ENCODE data around the gene GMDS.

Gene GMDS

GRCh38 chr6:1584996-1585668, 660.3 kb downstream of the GMDS start:
- Histone ChIP-seq H3K9ac (ENCODE audit: low read length) (no peak overlapping the region), H3K79me2 (ENCODE audit: low read length) (no peaks in the 10 kb centered on the region), H4K20me1 (ENCODE audit: insufficient read depth, low read length) (no peaks in the 10 kb centered on the region), H3K27ac (ENCODE audit: low read length) (no peak overlapping the region), H3K4me2 (ENCODE audit: low read length) (no peak overlapping the region), H3K36me3 (replicated peaks; ENCODE audit: low read depth, low read length) (no peaks in the 10 kb centered on the region), H3K27me3 (ENCODE audit: low read depth, low read length) (no peaks in the 10 kb centered on the region), H2AFZ (ENCODE audit: low read depth, low read length) (no peak overlapping the region), H3K9me3 (ENCODE audit: insufficient read depth, low read length) (no peaks in the 10 kb centered on the region), H3K4me3 (ENCODE audit: low read length) (no peak overlapping the region), H3K4me1 (ENCODE audit: low read length) (no peaks in the 10 kb centered on the region)
- no peak for TF ChIP-seq CTCF (IDR thresholded peaks at IDR 0.05; ENCODE audit: low read depth, low read length)
- TF ChIP-seq EZH2phosphoT487 (IDR thresholded peaks at IDR 0.05; ENCODE audit: low read depth) = no peak

- no peaks in the 10 kb centered on the region for H3K79me2 ChIP-seq (ENCODE audit: low read length)
- no peak overlapping the region for H2AFZ ChIP-seq (ENCODE audit: low read depth, low read length)
- no peaks in the 10 kb centered on the region for H3K9me3 ChIP-seq (ENCODE audit: insufficient read depth, low read length)
- H3K27ac ChIP-seq (ENCODE audit: low read length) = no peak overlapping the region
- H4K20me1 ChIP-seq (ENCODE audit: insufficient read depth, low read length) = no peaks in the 10 kb centered on the region
- H3K4me2 ChIP-seq (ENCODE audit: low read length) = no peak overlapping the region
- TF ChIP-seq CTCF (IDR thresholded peaks at IDR 0.05; ENCODE audit: low read depth, low read length) (no peak), EZH2phosphoT487 (IDR thresholded peaks at IDR 0.05; ENCODE audit: low read depth) (no peak)
- no peaks in the 10 kb centered on the region for H3K36me3 ChIP-seq (replicated peaks; ENCODE audit: low read depth, low read length)
- H3K4me1 ChIP-seq (ENCODE audit: low read length) = no peaks in the 10 kb centered on the region
- no peak overlapping the region for H3K9ac ChIP-seq (ENCODE audit: low read length)
- H3K4me3 ChIP-seq (ENCODE audit: low read length) = no peak overlapping the region
- no peaks in the 10 kb centered on the region for H3K27me3 ChIP-seq (ENCODE audit: low read depth, low read length)
These were observed 661.3 kb downstream of the GMDS start for GRCh38 chr6:1584146-1584545.

GRCh38 chr6:1581120-1581991, 664.0 kb downstream of the GMDS start:
- Histone ChIP-seq H3K9me3 (ENCODE audit: insufficient read depth, low read length) (no peaks in the 10 kb centered on the region), H3K27me3 (ENCODE audit: low read depth, low read length) (no peaks in the 10 kb centered on the region), H3K4me3 (ENCODE audit: low read length) (no peak overlapping the region), H3K36me3 (replicated peaks; ENCODE audit: low read depth, low read length) (no peaks in the 10 kb centered on the region), H3K27ac (ENCODE audit: low read length) (no peak overlapping the region), H3K79me2 (ENCODE audit: low read length) (no peaks in the 10 kb centered on the region), H3K9ac (ENCODE audit: low read length) (no peak overlapping the region), H2AFZ (ENCODE audit: low read depth, low read length) (no peak overlapping the region), H3K4me1 (ENCODE audit: low read length) (no peaks in the 10 kb centered on the region), H4K20me1 (ENCODE audit: insufficient read depth, low read length) (no peaks in the 10 kb centered on the region), H3K4me2 (ENCODE audit: low read length) (no peak overlapping the region)
- TF ChIP-seq CTCF (IDR thresholded peaks at IDR 0.05; ENCODE audit: low read depth, low read length) (no peak), EZH2phosphoT487 (IDR thresholded peaks at IDR 0.05; ENCODE audit: low read depth) (no peak)

- no peak overlapping the region for H3K9ac ChIP-seq (ENCODE audit: low read length)
- H3K27ac ChIP-seq (ENCODE audit: low read length) = no peak overlapping the region
- H4K20me1 ChIP-seq (ENCODE audit: insufficient read depth, low read length) = no peaks in the 10 kb centered on the region
- H3K36me3 ChIP-seq (replicated peaks; ENCODE audit: low read depth, low read length) = no peaks in the 10 kb centered on the region
- no peaks in the 10 kb centered on the region for H3K27me3 ChIP-seq (ENCODE audit: low read depth, low read length)
- H3K4me1 ChIP-seq (ENCODE audit: low read length) = no peaks in the 10 kb centered on the region
- H3K9me3 ChIP-seq (ENCODE audit: insufficient read depth, low read length) = no peaks in the 10 kb centered on the region
- no peak overlapping the region for H3K4me3 ChIP-seq (ENCODE audit: low read length)
- TF ChIP-seq EZH2phosphoT487 (IDR thresholded peaks at IDR 0.05; ENCODE audit: low read depth) = no peak
- TF ChIP-seq CTCF (IDR thresholded peaks at IDR 0.05; ENCODE audit: low read depth, low read length) = no peak
- H3K4me2 ChIP-seq (ENCODE audit: low read length) = no peak overlapping the region
- no peak overlapping the region for H2AFZ ChIP-seq (ENCODE audit: low read depth, low read length)
- no peaks in the 10 kb centered on the region for H3K79me2 ChIP-seq (ENCODE audit: low read length)
These were observed 664.8 kb downstream of the GMDS start for GRCh38 chr6:1580585-1580984.

Measured in OCI-LY3 (cell line).